ENCODE measurements around the gene ATP8B3.

GRCh38 chr19:1847348-1847683 lies 35.2 kb upstream of the ATP8B3 start:
- TF ChIP-seq CTCF (IDR thresholded peaks at IDR 0.05) (no peak), POLR2A (IDR thresholded peaks at IDR 0.05) (no peak)
